Neural progenitor cell (in vitro differentiated cells): ENCODE results near the gene SPAG6.

Source experiments
- EZH2 ChIP-seq: fragments of 200-600 bp; sonication (generic); IDR thresholded peaks from 2 replicates; pipeline ENCODE4 v1.6.1; 2017; ENCODE audit warnings: antibody characterized with exemption, mild to moderate bottlenecking, moderate library complexity
- TF ChIP-seq, protein P1 (sequence below): fragments of 200-600 bp; sonication (generic); IDR thresholded peaks from 2 replicates; pipeline ENCODE4 v1.5.1; 2017; ENCODE audit warnings: antibody characterized with exemption, mild to moderate bottlenecking

DNA sequence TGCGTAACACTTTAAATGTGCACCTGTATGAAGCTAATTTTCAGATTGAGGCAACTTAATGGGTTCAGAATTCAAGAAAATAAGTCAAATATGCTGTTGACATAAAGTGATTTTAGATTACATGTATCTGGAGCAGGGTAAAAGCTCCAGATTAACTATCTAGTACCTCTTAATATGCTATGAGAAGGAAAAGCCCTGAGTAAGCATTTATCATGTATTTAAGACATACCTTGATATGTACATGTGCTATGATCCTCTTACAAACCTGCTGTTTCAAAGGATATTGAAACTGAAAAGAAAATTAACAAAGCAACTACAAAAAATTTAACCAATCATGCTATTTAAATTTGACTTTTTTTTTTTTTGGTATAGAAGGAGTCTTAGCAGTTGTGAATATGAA is 4.5 kb downstream of the SPAG6 start:
- TF ChIP-seq, protein P1, sequence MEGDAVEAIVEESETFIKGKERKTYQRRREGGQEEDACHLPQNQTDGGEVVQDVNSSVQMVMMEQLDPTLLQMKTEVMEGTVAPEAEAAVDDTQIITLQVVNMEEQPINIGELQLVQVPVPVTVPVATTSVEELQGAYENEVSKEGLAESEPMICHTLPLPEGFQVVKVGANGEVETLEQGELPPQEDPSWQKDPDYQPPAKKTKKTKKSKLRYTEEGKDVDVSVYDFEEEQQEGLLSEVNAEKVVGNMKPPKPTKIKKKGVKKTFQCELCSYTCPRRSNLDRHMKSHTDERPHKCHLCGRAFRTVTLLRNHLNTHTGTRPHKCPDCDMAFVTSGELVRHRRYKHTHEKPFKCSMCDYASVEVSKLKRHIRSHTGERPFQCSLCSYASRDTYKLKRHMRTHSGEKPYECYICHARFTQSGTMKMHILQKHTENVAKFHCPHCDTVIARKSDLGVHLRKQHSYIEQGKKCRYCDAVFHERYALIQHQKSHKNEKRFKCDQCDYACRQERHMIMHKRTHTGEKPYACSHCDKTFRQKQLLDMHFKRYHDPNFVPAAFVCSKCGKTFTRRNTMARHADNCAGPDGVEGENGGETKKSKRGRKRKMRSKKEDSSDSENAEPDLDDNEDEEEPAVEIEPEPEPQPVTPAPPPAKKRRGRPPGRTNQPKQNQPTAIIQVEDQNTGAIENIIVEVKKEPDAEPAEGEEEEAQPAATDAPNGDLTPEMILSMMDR = no peak
- TF ChIP-seq EZH2 = no peak
